GM18511 (cell line): Measurements from ENCODE around the gene METRNL.

Source experiments
- ATAC-seq: cut with Tn5 transposase; IDR thresholded peaks from one replicate; pipeline ENCODE4 v1.9.1; 2021; ENCODE audit warnings: mild to moderate bottlenecking, moderate library complexity; ENCODE audit not compliant: unreplicated experiment

METRNL gene

DNA sequence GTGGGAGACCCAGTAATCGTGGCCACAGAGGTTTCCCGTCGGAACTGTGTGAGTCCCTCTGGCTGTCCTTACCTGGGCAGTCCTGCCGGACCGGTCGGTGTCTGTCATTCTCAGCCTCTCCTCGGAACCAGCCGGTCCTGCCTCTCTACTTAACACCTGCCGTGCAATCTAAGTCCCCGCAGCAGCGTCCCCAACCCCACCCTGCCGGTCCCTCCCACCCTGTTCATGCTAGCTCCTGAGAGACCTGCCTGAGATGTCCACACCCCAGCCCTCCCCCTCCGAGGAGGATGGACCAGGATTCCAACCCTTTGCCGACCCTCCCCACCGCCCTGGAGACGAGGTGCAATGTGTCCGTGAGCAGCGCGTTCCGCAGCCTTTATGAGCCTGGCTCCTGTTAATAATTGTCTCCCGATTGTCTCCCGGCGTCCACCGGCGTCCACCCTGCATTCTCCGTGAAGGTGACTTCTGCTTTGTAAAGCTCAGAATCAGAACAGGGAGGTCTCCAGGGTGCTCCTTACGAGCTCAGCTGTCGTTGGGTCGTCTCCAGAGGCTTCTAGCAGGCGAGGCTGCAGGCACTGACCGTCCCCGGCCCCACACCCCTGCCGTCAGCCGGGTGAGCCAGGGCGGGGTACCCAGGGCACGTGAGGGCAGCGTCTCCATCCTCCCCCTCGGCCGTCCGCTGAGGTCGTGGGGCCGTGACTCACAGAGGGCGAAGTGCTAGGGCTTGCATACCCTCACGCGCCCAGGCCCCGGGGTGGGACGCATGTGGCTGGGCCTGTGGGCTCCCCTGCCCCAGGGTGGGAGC lies 10.1 kb downstream of the METRNL start:
- no peak for ATAC-seq

DNA sequence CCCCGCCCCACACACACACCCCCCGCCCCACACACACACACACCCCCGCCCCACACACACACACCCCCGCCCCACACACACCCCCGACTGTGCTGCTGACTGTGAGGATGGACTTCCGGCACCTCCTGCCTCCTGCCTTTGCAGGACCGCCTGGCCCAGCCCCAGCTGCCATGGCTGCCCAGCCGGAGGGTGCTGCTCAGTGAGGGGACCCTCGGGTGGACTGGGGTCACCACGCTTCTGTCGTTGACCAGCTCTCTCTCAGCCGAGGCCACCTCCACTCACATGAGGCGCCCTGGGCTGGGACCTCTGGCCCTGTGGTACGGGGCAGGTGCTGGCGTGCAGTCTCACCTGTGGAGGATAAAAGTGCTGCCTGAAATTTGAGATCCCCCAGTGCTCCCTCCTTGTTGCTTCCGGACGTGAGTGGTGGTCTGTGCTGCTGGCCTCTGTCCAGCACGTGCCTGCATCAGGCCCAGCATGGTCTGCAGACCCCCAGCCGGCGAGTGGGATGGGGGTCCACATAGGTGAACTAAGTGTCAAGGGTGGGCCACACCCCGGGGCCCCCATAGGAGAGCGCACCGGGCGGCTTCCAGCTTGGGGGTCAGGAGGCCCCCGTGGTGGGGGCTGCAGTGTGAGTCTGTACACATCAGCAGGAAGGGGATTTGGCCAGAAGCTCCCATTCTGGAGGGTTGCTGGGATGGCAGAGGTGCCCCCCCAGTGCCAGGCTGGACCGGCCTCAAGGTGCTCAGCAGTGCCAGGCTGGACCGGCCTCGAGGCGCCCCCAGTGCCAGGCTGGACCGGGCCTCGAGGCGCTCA lies 11.2 kb downstream of the METRNL start:
- ATAC-seq, result no peak

DNA sequence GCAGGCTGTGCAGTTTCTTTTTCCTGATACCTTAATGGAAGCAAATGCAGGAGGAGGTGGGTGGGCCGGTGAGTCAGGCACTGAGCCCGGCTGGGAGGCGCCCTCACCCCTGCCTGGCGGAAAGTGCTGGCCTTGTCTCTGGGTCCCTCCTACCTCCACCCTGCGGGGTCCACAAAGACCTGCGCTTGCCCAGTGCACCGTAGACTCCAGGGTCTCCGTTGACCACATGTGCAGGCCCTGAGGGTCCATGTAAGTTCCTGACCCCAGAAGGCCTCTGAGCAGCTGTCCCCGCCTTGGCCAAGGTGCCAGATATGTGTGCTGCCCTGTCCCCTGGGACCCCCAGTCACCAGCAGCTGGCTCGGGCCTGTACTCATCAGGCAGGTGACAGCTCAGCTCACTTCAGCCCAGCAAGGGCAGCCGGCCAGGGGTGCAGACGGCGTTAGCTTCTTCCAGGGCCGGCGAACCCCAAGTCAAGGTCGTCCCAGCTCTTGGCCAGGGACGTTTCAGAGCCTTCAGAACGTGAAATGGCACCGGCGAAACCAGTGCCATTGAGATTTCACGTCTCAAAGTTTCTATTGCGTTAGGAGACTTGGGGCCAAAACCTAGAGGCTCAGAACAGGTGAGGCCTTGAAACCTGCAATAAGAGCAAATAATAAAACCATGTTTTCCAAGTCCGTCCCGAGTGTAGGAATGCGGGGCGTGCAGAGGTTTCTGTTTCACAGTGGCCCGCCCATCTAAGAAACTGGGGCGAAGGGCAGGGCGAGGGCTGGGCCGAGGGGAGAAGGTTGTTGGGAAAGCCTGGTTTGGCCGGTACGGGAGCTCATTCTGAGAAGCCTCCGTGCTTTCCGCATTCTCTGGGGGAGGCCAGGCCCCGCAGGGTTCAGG lies 12.1 kb downstream of the METRNL start:
- ATAC-seq, result no peak

DNA sequence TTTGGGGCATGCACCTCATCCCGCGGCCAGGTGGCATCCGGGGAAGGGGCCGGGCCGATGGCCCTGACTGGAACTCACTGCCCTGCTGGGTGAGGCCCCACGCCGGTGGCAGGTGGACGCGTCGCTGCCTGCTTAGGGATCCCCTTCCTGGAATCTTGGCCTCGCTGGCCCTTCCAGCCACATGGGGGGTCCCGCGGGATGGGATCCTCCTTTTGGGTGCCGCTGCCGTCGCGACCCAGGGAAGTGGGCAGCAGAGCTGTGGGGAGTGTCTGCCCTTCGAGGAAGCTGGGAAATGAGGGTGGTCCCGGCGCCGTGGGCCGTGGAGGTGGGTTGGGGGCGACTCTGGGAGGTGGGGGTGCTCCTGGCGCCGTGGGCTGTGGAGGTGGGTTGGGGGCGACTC lies 12.8 kb downstream of the METRNL start:
- no peak for ATAC-seq

DNA sequence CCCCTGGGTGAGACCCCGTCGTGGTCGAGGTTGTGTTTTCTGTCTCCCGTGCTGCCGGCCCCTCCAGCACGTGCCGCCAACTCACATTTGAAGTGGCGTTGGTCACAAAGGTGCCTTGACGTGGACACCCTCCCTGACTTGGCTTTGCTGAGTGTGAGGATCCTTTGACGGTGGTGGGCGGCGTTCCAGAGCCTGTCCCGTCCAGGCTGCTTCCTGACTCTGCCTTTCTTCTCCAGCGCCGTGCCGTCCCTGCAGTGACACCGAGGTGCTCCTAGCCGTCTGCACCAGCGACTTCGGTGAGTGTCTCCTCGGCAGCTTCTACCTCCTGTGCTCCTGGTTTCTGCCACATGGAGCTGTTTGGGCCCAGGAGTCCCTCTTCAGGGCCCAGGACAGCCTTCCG lies 13.5 kb downstream of the METRNL start:
- ATAC-seq, result no peak

DNA sequence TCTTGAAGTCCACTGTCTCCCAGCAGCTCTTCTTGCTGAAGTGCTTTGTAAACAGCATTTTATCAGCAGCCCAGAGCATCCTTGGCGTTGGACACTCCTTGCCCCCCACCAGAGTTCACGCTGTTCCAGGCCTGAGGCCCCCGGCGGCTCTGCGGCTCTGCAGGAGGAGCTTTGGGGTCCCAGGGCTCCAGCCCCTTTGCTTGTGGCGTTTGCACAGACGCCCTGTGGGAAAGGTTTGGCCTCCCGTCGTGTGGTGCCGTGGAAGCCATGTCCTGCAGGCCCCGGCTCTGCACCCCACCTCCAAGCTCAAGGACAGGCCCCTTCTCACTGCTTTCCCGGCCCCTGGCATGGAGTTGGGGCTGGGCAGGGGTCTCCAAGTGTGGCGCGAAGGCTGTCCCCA lies 14.1 kb downstream of the METRNL start:
- ATAC-seq, result no peak

DNA sequence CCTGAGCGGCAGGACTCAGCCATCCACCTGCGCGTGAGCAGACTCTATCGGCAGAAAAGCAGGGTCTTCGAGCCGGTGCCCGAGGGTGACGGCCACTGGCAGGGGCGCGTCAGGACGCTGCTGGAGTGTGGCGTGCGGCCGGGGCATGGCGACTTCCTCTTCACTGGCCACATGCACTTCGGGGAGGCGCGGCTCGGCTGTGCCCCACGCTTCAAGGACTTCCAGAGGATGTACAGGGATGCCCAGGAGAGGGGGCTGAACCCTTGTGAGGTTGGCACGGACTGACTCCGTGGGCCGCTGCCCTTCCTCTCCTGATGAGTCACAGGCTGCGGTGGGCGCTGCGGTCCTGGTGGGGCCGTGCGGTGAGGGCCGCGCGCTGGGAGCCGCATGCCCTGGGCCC lies 14.9 kb downstream of the METRNL start:
- ATAC-seq, result no peak

DNA sequence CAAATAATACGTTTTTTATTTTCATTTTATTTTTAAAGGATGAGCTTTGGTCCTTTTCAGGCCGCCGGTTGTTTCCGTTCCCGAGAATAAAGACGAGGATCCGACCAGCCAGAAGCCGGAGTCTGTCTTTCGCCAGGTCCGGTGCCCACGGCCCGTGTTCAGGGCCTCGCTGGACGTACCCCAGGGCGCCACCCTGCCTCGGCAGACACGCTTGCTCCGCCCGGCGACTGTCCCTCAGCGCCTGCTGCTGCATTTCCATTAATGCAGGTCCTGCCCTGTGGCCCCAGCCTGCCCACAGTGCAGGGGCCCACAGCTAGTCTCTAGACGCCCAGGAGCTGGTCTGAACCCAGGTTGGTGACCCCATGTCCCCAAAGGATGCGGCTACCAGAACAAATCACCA lies 15.6 kb downstream of the METRNL start:
- no peak for ATAC-seq

DNA sequence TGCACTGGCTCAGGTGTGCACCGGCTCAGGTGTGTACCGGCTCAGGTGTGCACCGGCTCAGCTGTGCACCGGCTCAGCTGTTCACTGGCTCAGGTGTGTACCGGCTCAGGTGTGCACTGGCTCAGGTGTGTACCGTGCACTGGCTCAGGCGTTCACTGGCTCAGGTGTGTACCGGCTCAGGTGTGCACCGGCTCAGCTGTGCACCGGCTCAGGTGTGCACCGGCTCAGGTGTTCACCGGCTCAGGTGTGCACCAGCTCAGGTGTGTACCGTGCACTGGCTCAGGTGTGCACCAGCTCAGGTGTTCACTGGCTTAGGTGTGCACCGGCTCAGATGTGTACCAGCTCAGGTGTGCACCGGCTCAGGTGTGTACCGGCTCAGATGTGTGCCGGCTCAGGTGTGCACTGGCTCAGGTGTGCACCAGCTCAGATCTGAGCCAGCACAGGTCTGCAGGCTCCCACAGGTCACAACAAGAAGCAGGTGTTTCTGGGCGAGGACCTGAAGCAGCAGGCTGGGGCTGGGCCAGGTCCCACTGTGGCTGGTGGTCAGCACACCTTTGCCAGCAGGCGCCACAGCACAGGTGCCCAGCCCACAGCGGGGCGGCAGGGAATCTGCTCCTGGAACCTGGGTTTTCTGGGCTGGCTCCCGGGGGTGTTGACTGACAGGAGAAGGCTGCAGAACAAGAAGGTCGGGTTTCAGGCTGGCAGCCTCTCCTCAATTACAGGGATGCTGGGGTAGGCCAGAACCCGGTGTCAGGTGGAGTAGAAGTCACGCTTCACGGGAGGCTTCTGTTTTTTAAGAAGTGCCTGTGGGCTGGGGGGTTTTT lies 17.2 kb downstream of the METRNL start:
- ATAC-seq, result no peak

DNA sequence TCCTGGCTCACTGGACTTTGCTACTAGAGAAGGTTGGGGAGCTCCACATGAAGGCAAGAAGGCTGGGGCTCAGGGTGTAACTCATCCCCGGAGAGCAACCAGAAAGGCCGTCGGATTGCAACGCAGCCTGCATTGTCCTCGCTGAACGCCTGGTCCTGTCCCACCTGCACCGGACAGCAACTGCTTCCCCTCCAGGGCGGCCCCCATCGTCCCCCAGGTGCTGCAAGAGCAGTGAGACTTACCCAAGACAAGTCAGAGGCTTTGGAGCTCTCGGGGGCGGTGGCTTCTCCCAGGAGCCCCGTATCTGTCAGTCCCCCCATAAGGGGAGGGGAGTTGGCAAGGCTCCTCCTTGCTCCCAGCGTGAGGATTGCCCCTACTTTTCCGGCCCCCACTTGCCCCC lies 18.4 kb downstream of the METRNL start:
- no peak for ATAC-seq

DNA sequence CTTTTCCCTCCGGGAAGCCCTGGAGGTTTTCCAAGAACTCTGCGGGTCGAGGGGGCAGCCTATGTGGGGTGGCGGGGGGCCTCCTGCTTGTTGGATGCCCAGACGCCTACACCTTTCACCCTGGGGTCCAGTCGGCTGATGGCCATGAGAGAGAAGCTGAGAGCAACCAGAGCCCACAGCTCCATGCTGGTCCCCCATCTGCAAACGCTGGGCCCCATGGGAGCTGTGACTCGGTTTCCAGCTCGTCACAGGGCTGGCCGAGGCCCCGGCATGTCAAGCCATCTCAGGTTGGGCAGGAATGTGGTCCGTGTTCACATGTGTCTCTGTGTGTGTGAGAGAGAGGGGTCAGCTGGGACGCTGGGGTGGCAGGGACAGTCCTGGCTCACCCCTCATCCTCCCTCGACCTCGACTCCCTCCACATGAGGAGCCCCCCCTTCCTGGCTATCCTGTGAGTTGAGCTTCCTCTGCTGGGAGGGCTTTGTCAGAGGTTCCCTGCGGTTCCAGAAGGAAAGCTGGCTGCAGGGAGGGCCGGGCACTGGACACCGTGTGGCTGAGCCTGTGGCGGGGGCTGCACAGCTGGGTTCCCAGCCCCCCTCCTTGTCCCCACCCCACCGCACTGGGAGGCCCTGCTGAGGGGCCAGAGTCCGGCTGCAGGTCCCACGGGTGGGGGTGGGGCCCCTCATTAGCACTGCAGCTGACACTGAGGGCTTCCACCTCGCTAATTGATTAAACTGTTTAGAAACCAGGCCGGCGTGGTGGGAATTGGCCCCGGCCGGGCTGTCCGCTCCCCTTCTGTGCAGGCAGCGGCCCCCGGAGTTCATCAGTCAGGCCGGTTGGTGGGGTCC lies 19.1 kb downstream of the METRNL start:
- ATAC-seq, result no peak

DNA sequence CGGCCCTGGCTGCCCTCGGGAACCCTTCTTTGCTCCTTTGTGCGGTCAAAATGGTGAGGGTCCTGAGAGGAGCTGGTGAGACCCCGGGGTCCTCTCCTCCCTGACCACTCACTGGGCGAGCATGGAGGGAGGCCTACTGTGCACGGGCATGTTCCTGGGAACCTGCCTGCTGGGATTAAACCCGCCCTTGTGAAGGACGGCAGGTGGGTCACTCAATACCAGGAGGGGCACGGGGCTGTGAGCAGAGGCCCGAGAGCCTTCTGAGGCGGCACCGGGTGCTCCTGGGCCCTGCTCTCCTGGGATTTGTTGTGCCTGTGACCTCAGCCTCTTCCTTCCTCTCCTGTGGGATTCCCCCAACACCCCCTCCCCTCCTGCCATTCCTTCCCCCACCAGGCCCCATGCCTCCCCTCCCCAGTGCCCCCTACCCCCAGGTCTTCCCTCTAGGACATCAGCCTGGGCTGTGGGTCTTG lies 19.7 kb downstream of the METRNL start:
- no peak for ATAC-seq

DNA sequence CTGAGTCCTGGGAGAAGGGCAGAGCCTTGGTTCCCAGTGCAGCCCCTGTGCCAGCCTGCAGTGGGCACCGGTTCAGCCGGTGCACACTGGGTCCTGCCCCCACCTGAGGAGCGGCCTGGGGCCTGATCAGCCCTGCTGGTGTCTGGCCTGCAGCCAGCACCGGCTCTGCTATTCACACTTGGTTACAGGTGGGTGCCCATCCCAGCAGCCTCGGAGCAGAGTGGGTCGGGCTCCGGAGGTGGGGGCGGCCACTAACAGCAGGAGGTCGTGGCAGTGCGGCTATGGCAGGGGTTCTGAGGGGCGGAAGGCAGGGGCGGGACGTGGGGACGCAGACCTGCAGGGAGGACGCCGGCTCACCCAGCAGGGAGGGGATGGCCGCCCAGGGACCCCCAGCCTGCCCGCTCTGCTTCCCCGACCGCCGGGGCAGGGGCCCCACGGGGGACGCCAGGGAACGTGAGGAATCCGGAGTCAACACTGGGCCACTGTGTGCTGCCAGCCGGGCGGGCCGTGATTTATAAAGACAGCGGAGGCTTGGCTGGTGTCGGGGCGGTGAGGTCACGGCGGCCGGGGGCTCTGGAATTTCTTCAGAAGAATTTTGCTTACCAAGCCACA lies 20.3 kb downstream of the METRNL start:
- ATAC-seq, result no peak

DNA sequence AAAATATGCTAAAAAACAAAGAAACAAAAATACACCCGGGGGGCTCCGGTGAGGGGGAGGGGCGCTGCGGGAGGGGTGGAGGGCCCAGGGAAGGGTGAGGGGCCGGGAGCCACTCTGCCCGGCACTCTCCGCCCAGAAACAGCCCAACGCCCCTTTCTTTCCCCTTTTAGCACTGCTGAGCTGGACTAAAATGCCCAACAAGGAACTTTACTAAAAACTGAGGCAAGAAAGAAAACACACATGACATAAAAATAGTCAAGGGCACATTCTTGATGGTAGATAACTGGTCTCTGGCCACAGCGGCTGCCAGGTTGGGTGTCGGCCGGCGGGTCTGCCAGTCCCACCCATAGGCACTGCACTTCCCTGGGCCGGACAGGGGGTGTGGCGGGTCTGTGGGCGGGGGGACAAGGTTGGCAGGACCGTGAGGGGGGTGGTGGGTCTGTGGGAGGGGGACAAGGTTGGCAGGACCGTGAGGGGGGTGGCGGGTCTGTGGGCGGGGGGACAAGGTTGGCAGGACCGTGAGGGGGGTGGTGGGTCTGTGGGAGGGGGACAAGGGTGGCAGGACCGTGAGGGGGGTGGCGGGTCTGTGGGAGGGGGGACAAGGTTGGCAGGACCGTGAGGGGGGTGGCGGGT lies 20.9 kb downstream of the METRNL start:
- no peak for ATAC-seq

DNA sequence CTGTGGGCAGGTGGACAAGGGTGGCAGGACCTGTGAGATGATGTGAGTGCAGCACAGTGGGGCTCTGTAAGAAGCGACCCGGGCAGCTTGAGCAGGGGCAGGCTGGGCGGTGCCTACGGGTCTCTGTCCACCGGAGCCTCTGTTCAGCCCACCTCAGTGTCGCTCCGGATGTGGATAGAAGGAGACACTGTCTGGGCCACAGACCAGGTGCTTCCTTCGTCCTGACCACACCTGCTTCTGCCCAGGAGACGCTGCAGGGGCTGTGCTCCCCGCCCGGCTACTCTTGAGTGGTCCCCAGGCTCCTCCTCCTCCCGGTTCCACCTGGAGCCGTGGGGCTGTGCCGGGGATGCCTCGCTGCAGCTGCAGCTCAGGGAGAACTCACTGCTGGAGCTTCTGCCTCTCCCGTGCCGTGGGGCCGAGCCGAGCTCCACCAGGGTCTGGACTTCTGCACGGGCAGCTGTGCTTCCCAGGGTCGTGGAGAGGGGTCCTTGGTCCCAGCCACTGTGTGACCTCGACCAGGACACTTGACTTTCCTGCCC lies 21.5 kb downstream of the METRNL start:
- ATAC-seq, result no peak

DNA sequence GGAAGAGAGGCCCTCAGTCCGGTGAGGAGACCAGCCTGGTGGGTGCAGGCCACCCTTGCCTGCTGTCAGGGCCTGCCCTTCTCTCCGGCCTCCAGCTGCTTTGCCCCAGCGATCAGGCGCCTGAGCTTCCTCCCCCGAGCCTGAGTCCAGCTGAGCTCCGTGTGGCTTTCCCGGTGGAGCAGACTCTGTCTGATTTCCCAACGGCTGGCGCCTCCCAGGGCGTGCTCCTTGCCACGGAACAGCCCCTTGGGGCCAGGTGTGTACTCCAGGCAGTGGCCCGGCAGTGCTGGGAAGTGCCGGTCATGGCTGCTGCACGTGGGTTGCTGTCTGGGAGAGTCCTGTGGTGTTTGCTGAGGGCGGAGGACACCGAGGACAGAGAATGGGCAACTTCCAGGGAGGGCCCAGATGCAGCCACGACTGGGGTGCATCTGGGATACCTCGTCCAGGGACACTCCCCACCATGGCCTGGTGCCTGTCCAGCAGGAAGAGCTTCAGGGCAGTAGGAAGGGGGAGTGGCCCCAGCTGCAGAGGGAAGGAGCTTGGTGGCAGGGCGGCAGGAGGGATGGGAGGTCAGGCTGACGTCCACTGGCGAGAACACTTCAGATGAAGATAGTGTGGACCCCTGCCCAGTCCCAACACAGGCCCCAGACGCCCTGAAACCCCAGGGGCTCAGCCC lies 22.5 kb downstream of the METRNL start:
- no peak for ATAC-seq

DNA sequence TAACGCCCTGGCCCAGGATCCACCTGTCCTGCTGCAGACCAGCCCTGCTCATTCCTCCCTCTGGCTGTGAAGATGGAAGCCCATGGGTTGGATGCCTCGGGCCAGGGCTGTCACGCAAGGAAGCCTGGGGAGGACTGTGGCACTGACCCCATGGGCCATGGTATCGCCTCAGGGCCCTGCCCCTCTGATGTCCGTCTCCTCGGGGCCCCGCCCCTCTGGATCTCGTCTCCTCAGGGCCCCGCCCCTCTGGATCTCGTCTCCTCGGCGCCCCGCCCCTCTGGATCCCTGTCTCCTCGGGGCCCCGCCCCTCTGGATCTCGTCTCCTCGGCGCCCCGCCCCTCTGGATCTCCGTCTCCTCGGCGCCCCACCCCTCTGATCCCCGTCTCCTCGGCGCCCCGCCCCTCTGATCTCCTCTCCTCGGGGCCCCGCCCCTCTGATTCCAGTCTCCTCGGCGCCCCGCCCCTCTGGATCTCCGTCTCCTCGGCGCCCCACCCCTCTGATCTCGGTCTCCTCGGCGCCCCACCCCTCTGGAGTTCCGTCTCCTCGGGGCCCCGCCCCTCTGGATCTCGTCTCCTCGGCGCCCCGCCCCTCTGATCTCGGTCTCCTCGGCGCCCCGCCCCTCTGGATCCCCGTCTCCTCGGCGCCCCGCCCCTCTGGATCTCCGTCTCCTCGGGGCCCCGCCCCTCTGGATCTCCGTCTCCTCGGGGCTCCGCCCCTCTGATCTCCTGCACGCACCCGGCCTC lies 24.0 kb downstream of the METRNL start:
- ATAC-seq, result no peak
